HG02943 (cell line): ENCODE results near the gene CBX1.

Experiments
- ATAC-seq: cut with Tn5 transposase; IDR thresholded peaks from one replicate; pipeline ENCODE4 v1.9.1; 2021; ENCODE audit warnings: mild to moderate bottlenecking, low read depth, moderate library complexity; ENCODE audit not compliant: unreplicated experiment

CBX1 gene

GRCh38 chr17:48031966-48032365 lies 69.3 kb downstream of the CBX1 start:
- ATAC-seq = no peak

- ATAC-seq = no peak
Observed at GRCh38 chr17:48030531-48030930, 70.7 kb downstream of the CBX1 start.

GRCh38 chr17:48028736-48029135 lies 72.5 kb downstream of the CBX1 start:
- no peak for ATAC-seq

- ATAC-seq = no peak
Observed at GRCh38 chr17:48027322-48027981, 73.8 kb downstream of the CBX1 start.

- no peak for ATAC-seq
Observed at GRCh38 chr17:48026502-48027321, 74.6 kb downstream of the CBX1 start.

GRCh38 chr17:48025904-48026501 lies 75.3 kb downstream of the CBX1 start:
- ATAC-seq = no peak

- peak; percentile 76 for ATAC-seq
Observed at GRCh38 chr17:48025040-48025903, 76.0 kb downstream of the CBX1 start.

- no peak for ATAC-seq
Observed at GRCh38 chr17:48024149-48025039, 76.9 kb downstream of the CBX1 start.

- no peak for ATAC-seq
Observed at GRCh38 chr17:48023400-48024148, 77.7 kb downstream of the CBX1 start.

- ATAC-seq = no peak
Observed at GRCh38 chr17:48022901-48023300, 78.4 kb downstream of the CBX1 start.

GRCh38 chr17:48021934-48022333 lies 79.3 kb downstream of the CBX1 start:
- ATAC-seq = no peak
